ENCODE measurements around the gene RPS14. TPM values are rescaled to one million over a fixed set of nuclear protein-coding genes. Genes with fewer than 3 reads are reported as not detected.

The RPS14 gene
- total and polyA plus RNA-seq, 10 of the 15 experiments (the other 5 are each of a cell fraction or from before 2014, with no cell fraction given) = 2,295 to 4,047 (median 2,787) TPM

GRCh38 chr5:150407096-150407720 lies 42.3 kb downstream of the RPS14 start (continued):
- no peak for TF ChIP-seq CHD1 (IDR thresholded peaks at IDR 0.05; ENCODE audit: low read depth, low read length)
- TF ChIP-seq ZBED1 (IDR thresholded peaks at IDR 0.05; ENCODE audit: borderline replicate concordance) = peak; percentile 45
- no peak for TF ChIP-seq NFIC (IDR thresholded peaks at IDR 0.05; ENCODE audit: low read depth, low read length)
- no peak; the same call in 1 of the 2 replicates for TF ChIP-seq HDGF (IDR thresholded peaks at IDR 0.05)
- TF ChIP-seq SMC3 (IDR thresholded peaks at IDR 0.05; ENCODE audit: borderline replicate concordance, low read length) = no peak
- TF ChIP-seq SRF (IDR thresholded peaks at IDR 0.05; ENCODE audit: low read depth in 2 of 2, low read length in 2 of 2) = no peak
- TF ChIP-seq USF1 (IDR thresholded peaks at IDR 0.05; ENCODE audit: borderline replicate concordance, extremely low read length, insufficient read depth, low read depth, low read length) = no peak
- TF ChIP-seq MAX (IDR thresholded peaks at IDR 0.05; ENCODE audit: low read depth, low read length) = no peak
- no peak for TF ChIP-seq FOXK2 (IDR thresholded peaks at IDR 0.05)
- TF ChIP-seq NR2C1 (IDR thresholded peaks at IDR 0.05) = no peak
- no peak for TF ChIP-seq REST (IDR thresholded peaks at IDR 0.05; ENCODE audit: low read depth, low read length)
- TF ChIP-seq BHLHE40 (IDR thresholded peaks at IDR 0.05; ENCODE audit: borderline replicate concordance in 1 of 2, low read depth in 2 of 2, low read length in 1 of 2) = no peak
- peak; percentile 25; the same call in 1 of the 2 replicates for TF ChIP-seq ZNF687 (IDR thresholded peaks at IDR 0.05)
- TF ChIP-seq SIX5 (IDR thresholded peaks at IDR 0.05; ENCODE audit: low read depth, low read length, severe bottlenecking) = no peak
- no peak for TF ChIP-seq WRNIP1 (IDR thresholded peaks at IDR 0.05; ENCODE audit: borderline replicate concordance, low read depth, low read length)
- TF ChIP-seq ZNF24 (IDR thresholded peaks at IDR 0.05) = no peak
- no peak for TF ChIP-seq KAT2A (conservative IDR thresholded peaks at IDR 0.05; ENCODE audit: control insufficient read depth, low read depth, low read length)
- TF ChIP-seq TBL1XR1 (IDR thresholded peaks at IDR 0.05; ENCODE audit: low read depth, low read length) = no peak
- TF ChIP-seq ZBTB33 (IDR thresholded peaks at IDR 0.05) = no peak
- TF ChIP-seq ESRRA (IDR thresholded peaks at IDR 0.05; ENCODE audit: low read length) = no peak

Data from GM12878 (cell line).